Vagina (tissue), 2 donors: ENCODE measurements around the gene ABHD6.

ENCODE experiments used
- CTCF ChIP-seq, 3 experiments: fragments of 450-650 bp in 2 of 3; fragments of 200-600 bp in 1 of 3; sonication (generic) in 1 of 3; IDR thresholded peaks; one replicate each; pipeline ENCODE4 v1.5.1; 2017 to 2019; ENCODE audit warnings: antibody characterized with exemption in 3 of 3, mild to moderate bottlenecking in 2 of 3, moderate library complexity in 2 of 3
- POLR2A ChIP-seq, 2 donors: fragments of 450-650 bp; IDR thresholded peaks; one replicate each; pipeline ENCODE4 v1.6.1; 2017; ENCODE audit warnings: antibody characterized with exemption in 2 of 2, mild to moderate bottlenecking in 2 of 2, moderate library complexity in 2 of 2
- POLR2AphosphoS5 ChIP-seq, 2 donors: sonication (generic); formaldehyde crosslinking; IDR thresholded peaks; one replicate each; pipeline ENCODE4 v1.9.0; 2017; ENCODE audit warnings: antibody characterized with exemption in 2 of 2, mild to moderate bottlenecking in 2 of 2, low read depth in 1 of 2; ENCODE audit not compliant: insufficient read depth in 1 of 2

- TF ChIP-seq CTCF (IDR thresholded peaks at IDR 0.05): no peak
- no peak for TF ChIP-seq POLR2A (IDR thresholded peaks at IDR 0.05)
- TF ChIP-seq POLR2AphosphoS5 (IDR thresholded peaks at IDR 0.05; ENCODE audit: insufficient read depth in 1 of 2, low read depth in 1 of 2): no peak
Observed at GRCh38 chr3:58205981-58206380, 31.6 kb upstream of the ABHD6 start.
